Trophoblast cell (in vitro differentiated cells and primary cell): ENCODE data around the gene TC2N.
"Not testable (repeated sequence)": the region's sequence is repeated elsewhere in the genome, so short reads cannot be mapped to it uniquely, and the experiment has no call there.

Source experiments
- DNase-seq, 2 donors: peaks; one replicate each; pipeline ENCODE4 v3.0.0-alpha.2; 2016
- H2AFZ ChIP-seq: 2 replicates; pipeline ENCODE4 v1.6.1; 2013; ENCODE audit warnings: low read length, moderate library complexity, mild to moderate bottlenecking; ENCODE audit not compliant: insufficient read depth, poor library complexity
- H2AK5ac ChIP-seq: 2 replicates; pipeline ENCODE4 v1.6.1; 2013; ENCODE audit warnings: mild to moderate bottlenecking, low read length
- H2BK120ac ChIP-seq: 2 replicates; pipeline ENCODE4 v1.6.1; 2013; ENCODE audit warnings: low read length, mild to moderate bottlenecking, moderate library complexity; ENCODE audit not compliant: insufficient read depth, poor library complexity
- H2BK12ac ChIP-seq: 2 replicates; pipeline ENCODE4 v1.6.1; 2013; ENCODE audit warnings: mild to moderate bottlenecking, low read length, moderate library complexity
- H2BK5ac ChIP-seq: 2 replicates; pipeline ENCODE4 v1.6.1; 2013; ENCODE audit warnings: low read length, low read depth, moderate library complexity, mild to moderate bottlenecking; ENCODE audit not compliant: poor library complexity
- H3K14ac ChIP-seq: 2 replicates; pipeline ENCODE4 v1.6.1; 2013; ENCODE audit warnings: mild to moderate bottlenecking, low read length
- H3K18ac ChIP-seq: 2 replicates; pipeline ENCODE4 v1.6.1; 2013; ENCODE audit warnings: mild to moderate bottlenecking, low read length
- H3K23ac ChIP-seq: 2 replicates; pipeline ENCODE4 v1.6.1; 2013; ENCODE audit warnings: low read length
- H3K27ac ChIP-seq: 2 replicates; pipeline ENCODE4 v1.5.1; 2013; ENCODE audit warnings: low read depth, mild to moderate bottlenecking, inconsistent platforms, low read length, moderate library complexity
- H3K27me3 ChIP-seq: 2 replicates; pipeline ENCODE4 v1.6.1; 2013; ENCODE audit warnings: inconsistent platforms, mild to moderate bottlenecking, low read length, moderate library complexity; ENCODE audit not compliant: insufficient read depth
- H3K36me3 ChIP-seq, 2 experiments: 1 replicate in 1 of 2; 2 replicates in 1 of 2; pipeline ENCODE4 v1.6.1; 2013; ENCODE audit warnings: low read length in 2 of 2, mild to moderate bottlenecking in 2 of 2, moderate library complexity in 1 of 2; ENCODE audit not compliant: insufficient read depth in 2 of 2, control insufficient read depth in 1 of 2
- H3K4ac ChIP-seq: 2 replicates; pipeline ENCODE4 v1.6.1; 2013; ENCODE audit warnings: low read depth, mild to moderate bottlenecking, low read length, moderate library complexity
- H3K4me1 ChIP-seq, 2 experiments: 1 replicate in 1 of 2; 2 replicates in 1 of 2; pipeline ENCODE4 v1.6.1; 2013; ENCODE audit warnings: low read length in 2 of 2, mild to moderate bottlenecking in 2 of 2, moderate library complexity in 1 of 2; ENCODE audit not compliant: insufficient read depth in 2 of 2, control insufficient read depth in 1 of 2
- H3K4me2 ChIP-seq: 2 replicates; pipeline ENCODE4 v1.6.1; 2013; ENCODE audit warnings: inconsistent platforms, mild to moderate bottlenecking, low read length, moderate library complexity
- H3K4me3 ChIP-seq: 2 replicates; pipeline ENCODE4 v1.5.1; 2013; ENCODE audit warnings: mild to moderate bottlenecking, low read depth, low read length, inconsistent platforms
- H3K79me1 ChIP-seq: one replicate; pipeline ENCODE4 v1.6.1; 2013; ENCODE audit warnings: low read length
- H3K79me2 ChIP-seq: 2 replicates; pipeline ENCODE4 v1.6.1; 2013; ENCODE audit warnings: low read length, mild to moderate bottlenecking; ENCODE audit not compliant: control insufficient read depth, insufficient read depth, poor library complexity
- H3K9ac ChIP-seq: 2 replicates; pipeline ENCODE4 v1.6.1; 2013; ENCODE audit warnings: mild to moderate bottlenecking, low read length
- H3K9me3 ChIP-seq: 2 replicates; pipeline ENCODE4 v1.6.1; 2013; ENCODE audit warnings: low read depth, mild to moderate bottlenecking, control low read depth, inconsistent platforms, low read length; ENCODE audit not compliant: insufficient read depth
- H4K12ac ChIP-seq: 2 replicates; pipeline ENCODE4 v1.6.1; 2013; ENCODE audit warnings: low read depth, mild to moderate bottlenecking, low read length, moderate library complexity
- H4K8ac ChIP-seq: 2 replicates; pipeline ENCODE4 v1.6.1; 2013; ENCODE audit warnings: low read depth, mild to moderate bottlenecking, low read length, moderate library complexity
- H4K91ac ChIP-seq: one replicate; pipeline ENCODE4 v1.6.1; 2013; ENCODE audit warnings: low read depth, mild to moderate bottlenecking, low read length, moderate library complexity
- WGBS: extraction: QIAGEN DNeasy Blood & Tissue Kit; methylation state at CpG from one replicate; pipeline ENCODE4 v1.1.7; 2013; ENCODE audit warnings: missing lambda C conversion rate; ENCODE audit not compliant: insufficient read length, insufficient coverage; ENCODE audit errors: extremely low coverage; 5-methylcytosine and 5-hydroxymethylcytosine counted together

TC2N gene

DNA sequence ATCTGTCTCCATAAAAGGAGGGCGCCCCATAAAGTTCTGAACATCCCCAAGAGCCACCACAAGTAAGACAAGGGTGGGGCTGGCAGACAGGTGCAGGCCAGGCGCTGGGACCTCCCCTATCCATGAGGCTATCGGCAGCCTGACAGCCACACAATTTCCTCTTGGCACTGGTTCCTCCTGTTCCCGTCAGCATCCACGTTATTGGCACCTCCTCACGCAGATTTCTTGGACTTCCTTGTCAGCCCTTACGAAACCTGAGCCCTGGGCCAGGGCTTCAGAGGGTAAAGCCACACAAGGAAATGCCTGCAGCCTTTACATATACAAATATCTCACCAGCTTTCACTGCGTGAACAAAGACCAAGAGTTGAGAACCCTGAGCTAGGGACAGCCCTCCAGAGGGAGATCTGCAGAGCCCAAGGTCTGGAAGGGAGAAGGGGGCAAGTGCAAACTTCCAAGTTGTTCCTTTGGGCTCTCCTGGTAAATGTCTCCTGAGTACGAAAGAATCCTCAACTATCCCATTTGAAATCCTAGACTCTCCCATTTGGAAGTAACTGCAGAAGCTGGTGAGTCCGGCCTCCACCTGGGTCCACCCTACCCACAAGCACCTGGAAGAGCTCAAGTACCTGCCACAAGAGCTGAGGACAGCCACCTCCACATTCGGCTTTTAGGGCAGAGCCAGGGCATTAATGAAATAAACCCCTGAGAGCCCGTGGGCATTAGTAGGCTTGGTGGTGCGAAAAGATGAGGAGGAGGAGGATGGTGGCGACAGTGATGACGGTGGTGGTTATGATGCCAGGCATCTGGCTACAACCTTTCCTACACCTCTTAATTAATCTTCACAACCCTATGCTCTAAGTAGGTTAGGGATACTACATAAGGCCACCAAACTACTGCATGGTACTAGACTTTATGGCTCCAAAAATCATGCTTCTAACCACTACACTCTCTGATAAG is 5.5 kb upstream of the TC2N start:
- Histone ChIP-seq H3K4me3 (peak overlapping the region; percentile 5), H2AK5ac (no peak overlapping the region), H2BK120ac (no peak overlapping the region), H4K91ac (no peak overlapping the region), H2BK12ac (no peak overlapping the region), H3K27me3 (no peaks in the 10 kb centered on the region), H4K8ac (no peak overlapping the region), H3K4ac (no peak overlapping the region), H3K23ac (no peak overlapping the region), H2BK5ac (no peak overlapping the region), H3K14ac (no peak overlapping the region), H3K9ac (no peak overlapping the region), H3K36me3 (peaks cover under 1 to 2% of the 10 kb centered on the region in 2 experiments), H2AFZ (no peak overlapping the region), H3K4me2 (no peak overlapping the region), H3K4me1 (peaks cover 0 to 5% of the 10 kb centered on the region in 2 experiments), H3K18ac (no peak overlapping the region), H3K79me2 (no peaks in the 10 kb centered on the region), H3K27ac (no peak overlapping the region), H4K12ac (no peak overlapping the region), H3K79me1 (no peaks in the 10 kb centered on the region), H3K9me3 (peaks cover 8% of the 10 kb centered on the region)
- no CpG with 5 or more reads among the region's 15 CpGs for WGBS
- DNase-seq, result no peak

- H3K18ac ChIP-seq, result no peak overlapping the region
- H4K91ac ChIP-seq, result no peak overlapping the region
- H2BK5ac ChIP-seq, result no peak overlapping the region
- H4K8ac ChIP-seq, result no peak overlapping the region
- no peak overlapping the region for H3K23ac ChIP-seq
- no peak overlapping the region for H3K4me2 ChIP-seq
- no peaks in the 10 kb centered on the region for H3K79me1 ChIP-seq
- no peak overlapping the region for H3K9ac ChIP-seq
- no peaks in the 10 kb centered on the region for H3K79me2 ChIP-seq
- no peak overlapping the region for H3K27ac ChIP-seq
- peaks cover 2 to 4% of the 10 kb centered on the region in 2 experiments for H3K36me3 ChIP-seq
- H3K14ac ChIP-seq, result no peak overlapping the region
- no CpG with 5 or more reads among the region's 3 CpGs for WGBS
- H3K4me1 ChIP-seq, result peaks cover 0 to 5% of the 10 kb centered on the region in 2 experiments
- H3K4me3 ChIP-seq, result no peak overlapping the region
- H2AK5ac ChIP-seq, result no peak overlapping the region
- no peak overlapping the region for H4K12ac ChIP-seq
- H2BK12ac ChIP-seq, result no peak overlapping the region
- H3K9me3 ChIP-seq, result peaks cover 10% of the 10 kb centered on the region
- DNase-seq, result no peak
- no peaks in the 10 kb centered on the region for H3K27me3 ChIP-seq
- no peak overlapping the region for H2BK120ac ChIP-seq
- no peak overlapping the region for H3K4ac ChIP-seq
- H2AFZ ChIP-seq, result no peak overlapping the region
Observed at GRCh38 chr14:91872011-91872501, 4.7 kb upstream of the TC2N start.

- not testable (repeated sequence) for H3K27ac ChIP-seq, H3K4ac ChIP-seq, H3K18ac ChIP-seq, H2AFZ ChIP-seq, H3K9me3 ChIP-seq, H3K14ac ChIP-seq, H3K4me3 ChIP-seq, H4K12ac ChIP-seq, H2BK120ac ChIP-seq, H3K27me3 ChIP-seq, H3K4me1 ChIP-seq, H2AK5ac ChIP-seq, H3K36me3 ChIP-seq, H2BK5ac ChIP-seq, H3K23ac ChIP-seq, H2BK12ac ChIP-seq, H4K91ac ChIP-seq, H3K4me2 ChIP-seq, H3K79me2 ChIP-seq, H3K9ac ChIP-seq, H3K79me1 ChIP-seq, H4K8ac ChIP-seq, DNase-seq
- WGBS, result no CpG with 5 or more reads among the region's 4 CpGs
Observed at GRCh38 chr14:91871401-91871800, 4.1 kb upstream of the TC2N start.

GRCh38 chr14:91870890-91871289 is 3.6 kb upstream of the TC2N start:
- no CpG with 5 or more reads among the region's 2 CpGs for WGBS
- no peak overlapping the region for H2AFZ ChIP-seq

More at GRCh38 chr14:91870890-91871289, 3.6 kb upstream of the TC2N start:
- no peaks in the 10 kb centered on the region for H3K79me2 ChIP-seq
- no peak overlapping the region for H2BK5ac ChIP-seq
- H2AK5ac ChIP-seq, result no peak overlapping the region
- no peak overlapping the region for H4K12ac ChIP-seq
- no peak for DNase-seq
- no peak overlapping the region for H2BK12ac ChIP-seq
- H4K91ac ChIP-seq, result no peak overlapping the region
- no peak overlapping the region for H3K14ac ChIP-seq
- no peak overlapping the region for H3K27ac ChIP-seq
- H4K8ac ChIP-seq, result no peak overlapping the region
- no peak overlapping the region for H3K4me2 ChIP-seq
- H3K9ac ChIP-seq, result no peak overlapping the region
- no peaks in the 10 kb centered on the region for H3K79me1 ChIP-seq
- peaks cover 10% of the 10 kb centered on the region for H3K9me3 ChIP-seq
- H3K4me3 ChIP-seq, result no peak overlapping the region
- no peak overlapping the region for H3K4ac ChIP-seq
- no peaks in the 10 kb centered on the region for H3K27me3 ChIP-seq
- peaks cover 2 to 4% of the 10 kb centered on the region in 2 experiments for H3K36me3 ChIP-seq
- peaks cover 0 to 5% of the 10 kb centered on the region in 2 experiments for H3K4me1 ChIP-seq
- H2BK120ac ChIP-seq, result no peak overlapping the region
- H3K23ac ChIP-seq, result no peak overlapping the region
- no peak overlapping the region for H3K18ac ChIP-seq
